Measurements from ENCODE around the gene SEMA4C. TPM values are rescaled to one million over a fixed set of nuclear protein-coding genes. Genes with fewer than 3 reads are reported as not detected.

SEMA4C gene
- total RNA-seq, 1 donor from 2014 or later, result 24.3 TPM

- Histone ChIP-seq H3K27ac (no peak overlapping the region), H3K4me3 (no peak overlapping the region), H3K4me1 (no peaks in the 10 kb centered on the region), H3K36me3 (peaks cover 55% of the 10 kb centered on the region), H3K27me3 (ENCODE audit: low read depth) (no peaks in the 10 kb centered on the region), H3K9me3 (no peaks in the 10 kb centered on the region)
- intact Hi-C loops (cut with DNase I), result no loop called here
- ATAC-seq, result no peak
- DNase-seq, result no peak
- no peak for TF ChIP-seq CTCF (IDR thresholded peaks at IDR 0.05)
These were observed 23.1 kb downstream of the SEMA4C start for GRCh38 chr2:96846825-96847224.

- DNase-seq, result no peak
- ATAC-seq, result no peak
- TF ChIP-seq CTCF (IDR thresholded peaks at IDR 0.05), result no peak
These were observed 25.5 kb downstream of the SEMA4C start for GRCh38 chr2:96844405-96844808.

GRCh38 chr2:96843538-96844268, 26.2 kb downstream of the SEMA4C start, which contains the start of gene ANKRD23:
Gene ANKRD23 (minus strand): TSS chr2:96844021. CDS start chr2:96843992, 29 bp downstream.
- Histone ChIP-seq H3K36me3 (peaks cover 30% of the 10 kb centered on the region), H3K9me3 (no peaks in the 10 kb centered on the region), H3K4me3 (no peak within 1 kb of the TSS), H3K4me1 (no peaks in the 10 kb centered on the region), H3K27ac (no peak within 1 kb of the TSS), H3K27me3 (ENCODE audit: low read depth) (no peaks in the 10 kb centered on the region)
- no peak for TF ChIP-seq CTCF (IDR thresholded peaks at IDR 0.05)
- ATAC-seq (no peak), DNase-seq (no peak)
- intact Hi-C loops (cut with DNase I), result no loop called here

More at GRCh38 chr2:96844405-96844808, 25.5 kb downstream of the SEMA4C start:
- Histone ChIP-seq H3K9me3 (no peaks in the 10 kb centered on the region), H3K4me1 (no peaks in the 10 kb centered on the region), H3K27ac (no peak overlapping the region), H3K4me3 (no peak overlapping the region), H3K27me3 (ENCODE audit: low read depth) (no peaks in the 10 kb centered on the region), H3K36me3 (peaks cover 37% of the 10 kb centered on the region)
- intact Hi-C loops (cut with DNase I), result no loop called here

GRCh38 chr2:96842600-96842999, 27.3 kb downstream of the SEMA4C start:
- ATAC-seq, result no peak

GRCh38 chr2:96841701-96842495, 28.0 kb downstream of the SEMA4C start:
- Histone ChIP-seq H3K4me3 (no peak overlapping the region), H3K27me3 (ENCODE audit: low read depth) (no peaks in the 10 kb centered on the region), H3K9me3 (no peaks in the 10 kb centered on the region), H3K4me1 (no peaks in the 10 kb centered on the region), H3K27ac (no peak overlapping the region), H3K36me3 (peaks cover 24% of the 10 kb centered on the region)
- TF ChIP-seq CTCF (IDR thresholded peaks at IDR 0.05), result no peak
- ATAC-seq (no peak), DNase-seq (no peak)
- intact Hi-C loops (cut with DNase I), result no loop called here

More at GRCh38 chr2:96842600-96842999, 27.3 kb downstream of the SEMA4C start:
- H3K4me3 ChIP-seq, result no peak overlapping the region
- no peak overlapping the region for H3K27ac ChIP-seq
- TF ChIP-seq CTCF (IDR thresholded peaks at IDR 0.05), result no peak
- peaks cover 25% of the 10 kb centered on the region for H3K36me3 ChIP-seq
- H3K27me3 ChIP-seq (ENCODE audit: low read depth), result no peaks in the 10 kb centered on the region
- intact Hi-C loops (cut with DNase I), result no loop called here
- H3K4me1 ChIP-seq, result no peaks in the 10 kb centered on the region
- no peak for DNase-seq
- H3K9me3 ChIP-seq, result no peaks in the 10 kb centered on the region
